OCI-LY1 (cell line): Measurements from ENCODE around the gene CSPG5.

ENCODE experiments used
- EZH2 ChIP-seq: fragments of 200-600 bp; sonication (generic), shearing (Covaris generic); IDR thresholded peaks from 2 replicates; pipeline ENCODE4 v1.8.0; 2017; ENCODE audit warnings: borderline replicate concordance, mixed run types, mild to moderate bottlenecking, antibody characterized with exemption, low read length, moderate library complexity, mixed read lengths
- TF ChIP-seq, protein P1 (sequence below): fragments of 200-600 bp; sonication (generic), shearing (Covaris generic); IDR thresholded peaks from 2 replicates; pipeline ENCODE4 v1.5.1; 2017; ENCODE audit warnings: mild to moderate bottlenecking, antibody characterized with exemption, low read length, moderate library complexity, mixed read lengths

GRCh38 chr3:47571391-47572175, 7.1 kb downstream of the CSPG5 start:
- TF ChIP-seq, protein P1, sequence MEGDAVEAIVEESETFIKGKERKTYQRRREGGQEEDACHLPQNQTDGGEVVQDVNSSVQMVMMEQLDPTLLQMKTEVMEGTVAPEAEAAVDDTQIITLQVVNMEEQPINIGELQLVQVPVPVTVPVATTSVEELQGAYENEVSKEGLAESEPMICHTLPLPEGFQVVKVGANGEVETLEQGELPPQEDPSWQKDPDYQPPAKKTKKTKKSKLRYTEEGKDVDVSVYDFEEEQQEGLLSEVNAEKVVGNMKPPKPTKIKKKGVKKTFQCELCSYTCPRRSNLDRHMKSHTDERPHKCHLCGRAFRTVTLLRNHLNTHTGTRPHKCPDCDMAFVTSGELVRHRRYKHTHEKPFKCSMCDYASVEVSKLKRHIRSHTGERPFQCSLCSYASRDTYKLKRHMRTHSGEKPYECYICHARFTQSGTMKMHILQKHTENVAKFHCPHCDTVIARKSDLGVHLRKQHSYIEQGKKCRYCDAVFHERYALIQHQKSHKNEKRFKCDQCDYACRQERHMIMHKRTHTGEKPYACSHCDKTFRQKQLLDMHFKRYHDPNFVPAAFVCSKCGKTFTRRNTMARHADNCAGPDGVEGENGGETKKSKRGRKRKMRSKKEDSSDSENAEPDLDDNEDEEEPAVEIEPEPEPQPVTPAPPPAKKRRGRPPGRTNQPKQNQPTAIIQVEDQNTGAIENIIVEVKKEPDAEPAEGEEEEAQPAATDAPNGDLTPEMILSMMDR, result no peak
- TF ChIP-seq EZH2, result no peak
